Non-pigmented ciliary epithelial cell (primary cell): Measurements from ENCODE around the gene CARMIL3.

Experiments used
- DNase-seq: peaks from one replicate; pipeline ENCODE4 v3.0.0-alpha.2; 2010; ENCODE audit warnings: low read depth

The CARMIL3 gene

GRCh38 chr14:24063263-24063836 lies 11.5 kb downstream of the CARMIL3 start:
- no peak for DNase-seq

GRCh38 chr14:24064091-24064795 lies 12.4 kb downstream of the CARMIL3 start:
- no peak for DNase-seq

- DNase-seq: no peak
Observed at GRCh38 chr14:24064856-24065255, 13.0 kb downstream of the CARMIL3 start.

GRCh38 chr14:24065408-24065807 lies 13.6 kb downstream of the CARMIL3 start:
- no peak for DNase-seq

- no peak for DNase-seq
Observed at GRCh38 chr14:24066496-24067132, 14.8 kb downstream of the CARMIL3 start.

- DNase-seq: no peak
Observed at GRCh38 chr14:24067133-24068082, 15.6 kb downstream of the CARMIL3 start.

- DNase-seq: no peak
Observed at GRCh38 chr14:24068711-24069410, 17.1 kb downstream of the CARMIL3 start.

- DNase-seq: no peak
Observed at GRCh38 chr14:24069411-24069735, 17.6 kb downstream of the CARMIL3 start.

GRCh38 chr14:24070285-24071143 lies 18.7 kb downstream of the CARMIL3 start:
- DNase-seq: no peak

GRCh38 chr14:24071144-24071697 lies 19.4 kb downstream of the CARMIL3 start, which contains the start of gene CPNE6:
Gene CPNE6 (plus strand): TSS chr14:24071562. CDS start chr14:24072937, 1,375 bp downstream.
- no peak for DNase-seq

- DNase-seq: no peak
Observed at GRCh38 chr14:24071836-24072430, 20.1 kb downstream of the CARMIL3 start.

- DNase-seq: no peak
Observed at GRCh38 chr14:24072436-24072835, 20.6 kb downstream of the CARMIL3 start.

GRCh38 chr14:24072881-24073877 lies 21.4 kb downstream of the CARMIL3 start:
- no peak for DNase-seq

- no peak for DNase-seq
Observed at GRCh38 chr14:24074625-24075484, 23.0 kb downstream of the CARMIL3 start.

- DNase-seq: no peak
Observed at GRCh38 chr14:24075485-24076301, 23.9 kb downstream of the CARMIL3 start.

GRCh38 chr14:24076302-24076601 lies 24.4 kb downstream of the CARMIL3 start:
- DNase-seq: no peak

GRCh38 chr14:24077086-24077485 lies 25.3 kb downstream of the CARMIL3 start:
- no peak for DNase-seq
